Mesodermal cell (in vitro differentiated cells): ENCODE results near the gene FAF2.

ENCODE experiments used
- H3K27ac ChIP-seq: 2 replicates; pipeline ENCODE4 v1.7.0; 2013; ENCODE audit warnings: mild to moderate bottlenecking, low read depth, low read length, moderate library complexity; ENCODE audit not compliant: severe bottlenecking
- H3K36me3 ChIP-seq: 2 replicates; pipeline ENCODE4 v1.7.1; 2013; ENCODE audit warnings: mild to moderate bottlenecking, low read length, moderate library complexity; ENCODE audit not compliant: control insufficient read depth, insufficient read depth
- H3K4me1 ChIP-seq: one replicate; pipeline ENCODE4 v1.7.1; 2013; ENCODE audit warnings: mild to moderate bottlenecking, low read length; ENCODE audit not compliant: insufficient read depth, control insufficient read depth, poor library complexity, severe bottlenecking
- H3K4me3 ChIP-seq: 2 replicates; pipeline ENCODE4 v1.7.0; 2013; ENCODE audit warnings: low read length, control low read depth, mild to moderate bottlenecking; ENCODE audit not compliant: insufficient read depth, poor library complexity, severe bottlenecking; ENCODE audit errors: extremely low read depth
- H3K9me3 ChIP-seq: 2 replicates; pipeline ENCODE4 v1.7.1; 2013; ENCODE audit warnings: mild to moderate bottlenecking, low read length, moderate library complexity; ENCODE audit not compliant: control insufficient read depth
- WGBS, 2 experiments: methylation state at CpG; one replicate each; pipeline ENCODE4 v1.1.5; 2013; ENCODE audit warnings: missing lambda C conversion rate in 2 of 2; ENCODE audit not compliant: insufficient coverage in 2 of 2; 5-methylcytosine and 5-hydroxymethylcytosine counted together

Gene FAF2

DNA sequence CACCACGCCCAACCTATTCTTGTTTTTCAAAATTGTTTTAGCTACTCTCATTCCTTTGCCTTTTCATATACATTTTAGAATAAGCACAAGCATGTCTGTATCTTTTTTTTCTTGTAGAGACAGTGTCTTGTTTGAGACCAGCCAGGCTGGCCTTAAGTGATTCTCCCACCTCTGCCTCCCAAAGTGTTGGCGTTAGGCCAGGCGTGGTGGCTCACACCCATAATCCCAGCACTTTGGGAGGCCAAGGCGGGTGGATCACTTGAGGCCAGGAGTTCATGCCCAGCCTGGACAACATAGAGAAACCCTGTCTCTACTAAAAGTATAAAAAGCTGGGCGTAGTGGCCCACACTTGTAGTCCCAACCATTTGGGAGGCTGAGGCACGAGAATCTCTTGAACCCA is 76.0 kb downstream of the FAF2 start:
- WGBS, 2 experiments = 100% methylated on average over 4 to 6 of the region's 6 CpGs
- H3K4me1 ChIP-seq = no peaks in the 10 kb centered on the region
- H3K9me3 ChIP-seq = no peaks in the 10 kb centered on the region
- no peak overlapping the region for H3K4me3 ChIP-seq
- peaks cover 23% of the 10 kb centered on the region for H3K36me3 ChIP-seq
- no peak overlapping the region for H3K27ac ChIP-seq

DNA sequence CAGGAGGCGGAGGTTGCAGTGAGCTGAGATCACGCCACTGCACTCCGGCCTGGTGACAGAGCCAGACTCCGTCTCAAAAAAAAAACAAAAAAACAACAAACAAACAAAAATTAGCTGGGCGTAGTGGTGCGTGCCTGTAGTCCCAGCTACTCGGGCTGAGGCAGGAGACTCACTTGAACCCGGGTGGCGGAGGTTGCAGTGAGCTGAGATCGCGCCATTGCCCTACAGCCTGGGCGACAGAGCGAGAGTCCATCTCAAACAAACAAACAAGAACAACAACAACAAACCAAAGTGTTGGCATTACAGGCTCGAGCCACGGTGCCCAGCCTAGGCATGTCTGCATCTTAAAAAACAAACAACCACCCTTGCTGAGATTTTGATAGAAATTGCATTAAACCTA is 76.8 kb downstream of the FAF2 start:
- H3K4me3 ChIP-seq = no peak overlapping the region
- 92 to 94% methylated on average over 12 to 15 of the region's 15 CpGs for WGBS, 2 experiments

DNA sequence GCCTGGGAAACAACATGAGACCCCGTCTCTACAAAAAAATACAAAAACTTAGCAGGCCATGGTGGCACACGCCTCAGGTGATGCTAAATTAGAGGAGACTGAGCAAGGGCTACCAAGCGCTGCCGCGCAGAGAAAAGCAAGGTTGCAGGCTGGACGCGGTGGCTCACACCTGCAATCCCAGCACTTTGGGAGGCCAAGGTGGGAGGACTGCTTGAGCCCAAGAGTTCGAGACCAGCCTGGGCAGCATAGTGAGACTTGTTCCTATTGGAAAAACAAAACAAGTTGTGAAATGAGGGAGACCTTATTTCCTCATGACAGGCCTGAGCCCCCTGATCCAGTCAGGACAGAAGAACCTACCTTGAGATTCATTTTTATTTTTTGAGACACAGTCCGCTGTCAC is 77.5 kb downstream of the FAF2 start:
- no peak overlapping the region for H3K4me3 ChIP-seq
- no peaks in the 10 kb centered on the region for H3K9me3 ChIP-seq
- 97 to 99% methylated on average over 8 of the region's 9 CpGs for WGBS, 2 experiments
- H3K36me3 ChIP-seq = peaks cover 34% of the 10 kb centered on the region
- no peak overlapping the region for H3K27ac ChIP-seq
- H3K4me1 ChIP-seq = no peaks in the 10 kb centered on the region

More for the DNA sequence above, 76.8 kb downstream of the FAF2 start:
- no peaks in the 10 kb centered on the region for H3K9me3 ChIP-seq
- H3K36me3 ChIP-seq = peaks cover 30% of the 10 kb centered on the region
- no peak overlapping the region for H3K27ac ChIP-seq
- H3K4me1 ChIP-seq = no peaks in the 10 kb centered on the region

- H3K36me3 ChIP-seq = peaks cover 42% of the 10 kb centered on the region
- 80 to 85% methylated on average over 1 to 4 of the region's 9 CpGs for WGBS, 2 experiments
- no peaks in the 10 kb centered on the region for H3K9me3 ChIP-seq
- H3K4me1 ChIP-seq = peaks cover 4% of the 10 kb centered on the region
- no peak overlapping the region for H3K27ac ChIP-seq
- H3K4me3 ChIP-seq = no peak overlapping the region
These were observed 78.3 kb downstream of the FAF2 start for GRCh38 chr5:176526462-176526861.

- Histone ChIP-seq H3K4me3 (no peak overlapping the region), H3K4me1 (peaks cover 4% of the 10 kb centered on the region), H3K9me3 (no peaks in the 10 kb centered on the region), H3K27ac (no peak overlapping the region), H3K36me3 (peaks cover 52% of the 10 kb centered on the region)
- WGBS, 2 experiments = 96 to 98% methylated on average over 26 to 31 of the region's 34 CpGs
These were observed 79.3 kb downstream of the FAF2 start for GRCh38 chr5:176527246-176528222.

DNA sequence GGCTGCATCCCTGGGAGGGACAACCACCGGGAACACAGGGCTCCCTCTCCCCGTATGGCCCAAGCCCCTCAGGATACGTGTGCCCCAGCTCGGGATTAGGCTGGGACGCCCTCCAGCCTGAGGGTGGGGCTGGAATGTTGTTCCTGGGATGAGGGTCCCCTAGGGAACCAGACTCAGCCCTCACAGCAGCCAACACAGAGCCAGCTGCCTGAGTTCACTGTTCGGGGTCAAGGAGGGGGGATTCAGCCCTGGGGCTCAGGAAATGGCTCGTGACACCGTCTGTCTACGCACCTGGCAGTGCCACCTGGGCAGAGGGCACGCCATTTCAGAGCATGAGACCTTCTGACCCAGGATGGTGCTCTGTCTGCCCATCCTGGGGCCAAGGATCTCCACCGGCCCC is 80.1 kb downstream of the FAF2 start:
- H3K4me3 ChIP-seq = no peak overlapping the region
- WGBS, 2 experiments = 95 to 99% methylated on average over 9 to 11 of the region's 11 CpGs
- H3K4me1 ChIP-seq = peaks cover 7% of the 10 kb centered on the region
- H3K27ac ChIP-seq = no peak overlapping the region
- peaks cover 60% of the 10 kb centered on the region for H3K36me3 ChIP-seq
- no peaks in the 10 kb centered on the region for H3K9me3 ChIP-seq

DNA sequence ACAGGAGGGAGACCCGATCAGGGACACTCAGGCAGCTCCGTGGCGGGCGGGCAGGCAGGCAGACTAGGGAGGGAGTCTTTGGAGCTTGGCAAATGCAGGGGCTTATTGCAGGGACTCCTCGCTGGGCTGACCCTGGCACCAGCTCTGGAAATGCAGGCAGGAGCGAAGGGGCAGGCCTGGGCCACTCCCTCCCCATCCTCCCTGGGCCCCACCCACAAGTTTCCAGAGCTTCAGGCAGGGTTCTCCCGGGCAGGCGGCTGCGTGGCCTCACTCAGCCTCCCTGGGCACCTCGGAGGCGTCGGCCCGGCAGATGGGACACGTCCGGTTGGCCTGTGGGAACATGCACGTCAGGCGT is 80.6 kb downstream of the FAF2 start:
- Histone ChIP-seq H3K27ac (no peak overlapping the region), H3K9me3 (no peaks in the 10 kb centered on the region), H3K4me3 (no peak overlapping the region), H3K36me3 (peaks cover 64% of the 10 kb centered on the region), H3K4me1 (peaks cover 8% of the 10 kb centered on the region)
- WGBS, 2 experiments = 97% methylated on average over 10 to 13 of the region's 17 CpGs

- no peak overlapping the region for H3K27ac ChIP-seq
- peaks cover 64% of the 10 kb centered on the region for H3K36me3 ChIP-seq
- WGBS, 2 experiments = 95 to 96% methylated on average over 19 to 24 of the region's 26 CpGs
- peaks cover 13% of the 10 kb centered on the region for H3K4me1 ChIP-seq
- H3K4me3 ChIP-seq = no peak overlapping the region
- H3K9me3 ChIP-seq = no peaks in the 10 kb centered on the region
These were observed 81.0 kb downstream of the FAF2 start for GRCh38 chr5:176529116-176529740.

- no peaks in the 10 kb centered on the region for H3K9me3 ChIP-seq
- H3K27ac ChIP-seq = no peak overlapping the region
- WGBS, 2 experiments = 94 to 95% methylated on average over 5 to 6 of the region's 11 CpGs
- H3K4me3 ChIP-seq = no peak overlapping the region
- H3K4me1 ChIP-seq = peaks cover 18% of the 10 kb centered on the region
- H3K36me3 ChIP-seq = peaks cover 68% of the 10 kb centered on the region
These were observed 81.6 kb downstream of the FAF2 start for GRCh38 chr5:176529741-176530141.

DNA sequence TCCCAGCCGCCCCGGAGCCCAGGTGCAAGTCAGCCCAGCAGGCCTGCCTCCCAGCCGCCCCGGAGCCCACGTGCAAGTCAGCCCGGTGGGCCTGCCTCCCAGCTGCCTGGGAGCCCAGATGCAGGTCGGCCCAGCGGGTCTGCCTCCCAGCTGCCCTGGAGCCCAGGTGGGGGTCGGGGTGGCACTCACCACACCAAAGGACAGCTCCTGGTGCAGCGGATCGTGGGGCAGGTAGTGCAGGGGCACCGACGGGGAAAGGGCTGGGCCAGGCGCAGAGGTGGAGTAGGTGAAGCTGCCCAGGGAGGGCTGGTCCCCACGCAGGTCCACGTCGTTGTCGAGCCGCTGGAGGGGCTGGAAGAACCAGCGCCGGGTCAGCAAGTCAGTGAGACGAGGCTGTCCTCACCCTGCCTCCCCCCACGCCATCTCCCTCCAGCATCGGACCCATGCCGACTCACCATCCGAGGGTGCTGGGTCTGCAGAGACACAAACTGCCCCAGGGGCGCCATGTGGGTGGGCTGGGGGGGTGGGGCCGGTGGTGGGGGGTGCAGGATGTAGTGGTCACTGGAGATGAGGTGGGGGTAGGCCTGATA is 82.3 kb downstream of the FAF2 start:
- H3K36me3 ChIP-seq = peaks cover 73% of the 10 kb centered on the region
- 96 to 98% methylated on average over 16 to 19 of the region's 28 CpGs for WGBS, 2 experiments

More for the DNA sequence above, 82.3 kb downstream of the FAF2 start:
- Histone ChIP-seq H3K9me3 (no peaks in the 10 kb centered on the region), H3K4me1 (peaks cover 25% of the 10 kb centered on the region), H3K4me3 (no peak overlapping the region), H3K27ac (no peak overlapping the region)
